Neural cell (in vitro differentiated cells): Measurements from ENCODE around the gene DMXL1. TPM values are rescaled to one million over a fixed set of nuclear protein-coding genes. Genes with fewer than 3 reads are reported as not detected.

Experiments
- H2AFZ ChIP-seq: fragments of 200-600, 300-800 bp; sonication (generic), shearing (Covaris generic); 2 replicates; pipeline ENCODE4 v1.6.0; 2014; ENCODE audit warnings: low read depth, mild to moderate bottlenecking, antibody characterized with exemption, low read length, moderate library complexity
- H3F3A ChIP-seq: fragments of 200-600 bp; shearing (Covaris generic); 2 replicates; pipeline ENCODE4 v1.6.1; 2016; ENCODE audit warnings: mild to moderate bottlenecking, moderate library complexity, mixed read lengths, antibody characterized with exemption, low read length; ENCODE audit not compliant: insufficient read depth, poor library complexity, severe bottlenecking
- H3K27ac ChIP-seq: fragments of 200-600, 300-800 bp; sonication (generic), shearing (Covaris generic); 2 replicates; pipeline ENCODE4 v1.5.1; 2014; ENCODE audit warnings: mild to moderate bottlenecking, low read length, moderate library complexity
- H3K27me3 ChIP-seq: fragments of 300-800, 200-600 bp; sonication (generic), shearing (Covaris generic); 2 replicates; pipeline ENCODE4 v1.6.0; 2014; ENCODE audit warnings: mild to moderate bottlenecking, low read depth, low read length, moderate library complexity; ENCODE audit not compliant: insufficient read depth
- H3K36me3 ChIP-seq: fragments of 300-800, 200-600 bp; sonication (generic), shearing (Covaris generic); 2 replicates; pipeline ENCODE4 v1.5.1; 2014; ENCODE audit warnings: mild to moderate bottlenecking, antibody characterized with exemption, low read length, moderate library complexity; ENCODE audit not compliant: insufficient read depth
- H3K4me2 ChIP-seq: fragments of 300-800, 200-600 bp; sonication (generic), shearing (Covaris generic); 2 replicates; pipeline ENCODE4 v1.6.0; 2014; ENCODE audit warnings: mild to moderate bottlenecking, low read length
- H3K4me3 ChIP-seq: fragments of 300-800, 200-600 bp; sonication (generic), shearing (Covaris generic); 2 replicates; pipeline ENCODE4 v1.5.1; 2014; ENCODE audit warnings: mild to moderate bottlenecking, low read length, moderate library complexity
- H3K79me2 ChIP-seq: fragments of 200-600 bp; shearing (Covaris generic); replicated peaks from 2 replicates; pipeline ENCODE4 v1.6.0; 2014; ENCODE audit warnings: mild to moderate bottlenecking, low read length, moderate library complexity; ENCODE audit not compliant: insufficient read depth
- H3K9ac ChIP-seq: fragments of 300-800, 200-600 bp; sonication (generic), shearing (Covaris generic); 2 replicates; pipeline ENCODE4 v1.6.1; 2016; ENCODE audit warnings: mild to moderate bottlenecking, low read length, mixed read lengths
- H3K9me2 ChIP-seq: fragments of 200-600 bp; shearing (Covaris generic); 2 replicates; pipeline ENCODE4 v1.6.1; 2016; ENCODE audit warnings: mild to moderate bottlenecking, low read length, mixed read lengths; ENCODE audit not compliant: insufficient read depth
- H3K9me3 ChIP-seq: fragments of 200-600, 300-800 bp; sonication (generic), shearing (Covaris generic); 2 replicates; pipeline ENCODE4 v1.6.1; 2016; ENCODE audit warnings: mild to moderate bottlenecking, mixed run types, low read length, moderate library complexity, mixed read lengths
- H4K20me1 ChIP-seq: fragments of 200-600 bp; shearing (Covaris generic); 2 replicates; pipeline ENCODE4 v1.6.1; 2016; ENCODE audit warnings: mild to moderate bottlenecking, mixed run types; ENCODE audit not compliant: insufficient read depth
- CTCF ChIP-seq: fragments of 450-650 bp; IDR thresholded peaks from 2 replicates; pipeline ENCODE4 v1.5.1; 2014; ENCODE audit warnings: antibody characterized with exemption, mild to moderate bottlenecking, moderate library complexity; ENCODE audit not compliant: poor library complexity, severe bottlenecking
- EP300 ChIP-seq: fragments of 450-650 bp; conservative IDR thresholded peaks from 2 replicates; pipeline ENCODE4 v1.6.1; 2014; ENCODE audit warnings: antibody characterized with exemption, mild to moderate bottlenecking, moderate library complexity; ENCODE audit not compliant: poor library complexity, severe bottlenecking
- EZH2 ChIP-seq: fragments of 200-600, 300-800 bp; shearing (Covaris generic), sonication (generic); IDR thresholded peaks from 2 replicates; pipeline ENCODE4 v1.6.1; 2014; ENCODE audit warnings: antibody characterized with exemption, low read length, borderline replicate concordance, mild to moderate bottlenecking; ENCODE audit not compliant: insufficient read depth, poor library complexity, severe bottlenecking
- MXI1 ChIP-seq: fragments of 450-650 bp; conservative IDR thresholded peaks from 2 replicates; pipeline ENCODE4 v1.6.1; 2014; ENCODE audit warnings: antibody characterized with exemption, mild to moderate bottlenecking; ENCODE audit not compliant: poor library complexity, severe bottlenecking
- POLR2AphosphoS5 ChIP-seq: IDR thresholded peaks from 2 replicates; pipeline ENCODE4 v1.6.1; 2012
- RAD21 ChIP-seq: fragments of 450-650 bp; conservative IDR thresholded peaks from 2 replicates; pipeline ENCODE4 v1.6.1; 2014; ENCODE audit warnings: antibody characterized with exemption, mild to moderate bottlenecking, moderate library complexity
- SMC3 ChIP-seq: fragments of 450-650 bp; conservative IDR thresholded peaks from 2 replicates; pipeline ENCODE4 v1.6.1; 2014; ENCODE audit warnings: antibody characterized with exemption, mild to moderate bottlenecking, moderate library complexity; ENCODE audit not compliant: poor library complexity
- TAF1 ChIP-seq: IDR thresholded peaks from 2 replicates; pipeline ENCODE4 v1.6.1; 2012; ENCODE audit warnings: low read depth
- polyA plus RNA-seq: library from polyadenylated mRNA; depleted of rRNA; stranded (reverse); fragments of >200 nt; gene quantifications from 2 replicates; pipeline ENCODE4 v1.2.3, GENCODE V29; 2014
- TF ChIP-seq, protein P1 (sequence below): IDR thresholded peaks from 2 replicates; pipeline ENCODE4 v1.6.1; 2012; ENCODE audit warnings: borderline replicate concordance

DMXL1 gene
- polyA plus RNA-seq, 1 donor from 2014 or later, result 46.9 TPM

GRCh38 chr5:119055294-119055693 is 15.6 kb upstream of the DMXL1 start:
- no peaks in the 10 kb centered on the region for H3K9me3 ChIP-seq
- no peak overlapping the region for H3K9ac ChIP-seq
- H3K4me2 ChIP-seq, result no peak overlapping the region
- no peaks in the 10 kb centered on the region for H3K9me2 ChIP-seq
- no peaks in the 10 kb centered on the region for H4K20me1 ChIP-seq
- no peaks in the 10 kb centered on the region for H3K27me3 ChIP-seq
- H3K27ac ChIP-seq, result no peak overlapping the region
- no peaks in the 10 kb centered on the region for H3F3A ChIP-seq
- TF ChIP-seq EP300 (no peak), EZH2 (no peak), POLR2AphosphoS5 (no peak), CTCF (no peak), MXI1 (no peak), SMC3 (no peak), RAD21 (no peak), TAF1 (no peak)
- TF ChIP-seq, protein P1, sequence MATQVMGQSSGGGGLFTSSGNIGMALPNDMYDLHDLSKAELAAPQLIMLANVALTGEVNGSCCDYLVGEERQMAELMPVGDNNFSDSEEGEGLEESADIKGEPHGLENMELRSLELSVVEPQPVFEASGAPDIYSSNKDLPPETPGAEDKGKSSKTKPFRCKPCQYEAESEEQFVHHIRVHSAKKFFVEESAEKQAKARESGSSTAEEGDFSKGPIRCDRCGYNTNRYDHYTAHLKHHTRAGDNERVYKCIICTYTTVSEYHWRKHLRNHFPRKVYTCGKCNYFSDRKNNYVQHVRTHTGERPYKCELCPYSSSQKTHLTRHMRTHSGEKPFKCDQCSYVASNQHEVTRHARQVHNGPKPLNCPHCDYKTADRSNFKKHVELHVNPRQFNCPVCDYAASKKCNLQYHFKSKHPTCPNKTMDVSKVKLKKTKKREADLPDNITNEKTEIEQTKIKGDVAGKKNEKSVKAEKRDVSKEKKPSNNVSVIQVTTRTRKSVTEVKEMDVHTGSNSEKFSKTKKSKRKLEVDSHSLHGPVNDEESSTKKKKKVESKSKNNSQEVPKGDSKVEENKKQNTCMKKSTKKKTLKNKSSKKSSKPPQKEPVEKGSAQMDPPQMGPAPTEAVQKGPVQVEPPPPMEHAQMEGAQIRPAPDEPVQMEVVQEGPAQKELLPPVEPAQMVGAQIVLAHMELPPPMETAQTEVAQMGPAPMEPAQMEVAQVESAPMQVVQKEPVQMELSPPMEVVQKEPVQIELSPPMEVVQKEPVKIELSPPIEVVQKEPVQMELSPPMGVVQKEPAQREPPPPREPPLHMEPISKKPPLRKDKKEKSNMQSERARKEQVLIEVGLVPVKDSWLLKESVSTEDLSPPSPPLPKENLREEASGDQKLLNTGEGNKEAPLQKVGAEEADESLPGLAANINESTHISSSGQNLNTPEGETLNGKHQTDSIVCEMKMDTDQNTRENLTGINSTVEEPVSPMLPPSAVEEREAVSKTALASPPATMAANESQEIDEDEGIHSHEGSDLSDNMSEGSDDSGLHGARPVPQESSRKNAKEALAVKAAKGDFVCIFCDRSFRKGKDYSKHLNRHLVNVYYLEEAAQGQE, result no peak
- no peak overlapping the region for H3K4me3 ChIP-seq
- no peaks in the 10 kb centered on the region for H3K79me2 ChIP-seq
- no peaks in the 10 kb centered on the region for H3K36me3 ChIP-seq
- H2AFZ ChIP-seq, result no peak overlapping the region

DNA sequence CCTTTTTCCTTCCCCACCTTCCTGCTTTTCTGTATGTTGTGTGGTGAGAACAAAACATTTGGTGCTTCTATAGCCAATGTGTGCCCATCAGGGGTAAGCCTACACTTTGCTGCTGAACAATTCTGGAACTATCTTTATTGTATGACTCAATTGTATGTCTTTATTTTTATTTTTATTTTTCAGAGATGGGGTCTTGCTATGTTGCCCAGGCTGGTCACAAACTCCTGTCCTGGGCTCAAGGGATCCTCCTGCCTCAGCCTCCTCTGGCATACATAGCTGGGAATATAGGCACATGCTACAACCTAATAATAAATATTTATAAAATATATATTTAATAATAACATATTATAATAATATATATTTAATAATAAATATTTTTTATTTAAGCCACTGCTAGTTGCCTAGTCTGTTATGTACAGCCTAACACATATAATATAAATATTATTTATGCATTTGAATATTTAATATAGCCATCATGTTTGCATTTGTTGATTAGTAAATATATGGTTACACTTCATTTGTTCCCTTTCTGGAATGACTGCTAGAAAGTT is 11.8 kb upstream of the DMXL1 start:
- H3K9me2 ChIP-seq, result no peaks in the 10 kb centered on the region
- no peak overlapping the region for H3K9ac ChIP-seq
- H3F3A ChIP-seq, result no peaks in the 10 kb centered on the region
- no peak overlapping the region for H3K27ac ChIP-seq
- H3K9me3 ChIP-seq, result no peaks in the 10 kb centered on the region
- no peaks in the 10 kb centered on the region for H4K20me1 ChIP-seq
- no peak overlapping the region for H2AFZ ChIP-seq
- H3K4me2 ChIP-seq, result no peak overlapping the region
- no peaks in the 10 kb centered on the region for H3K79me2 ChIP-seq
- no peaks in the 10 kb centered on the region for H3K36me3 ChIP-seq
- H3K4me3 ChIP-seq, result no peak overlapping the region
- no peaks in the 10 kb centered on the region for H3K27me3 ChIP-seq
- TF ChIP-seq, protein P1, result no peak
- TF ChIP-seq POLR2AphosphoS5, result no peak
- no peak for TF ChIP-seq SMC3
- TF ChIP-seq RAD21, result no peak
